A549 (cell line): ENCODE data around the gene PARD3B. TPM values are rescaled to one million over a fixed set of nuclear protein-coding genes. Genes with fewer than 3 reads are reported as not detected.

ENCODE experiments used
- ATAC-seq, 2 experiments: fragments of 200-7000 bp in 1 of 2; fragments of >200 bp in 1 of 2; cut with Nextera tagmentation in 1 of 2; cut with Tn5 transposase in 1 of 2; 3 replicates each; pipeline versions ENCODE4 v1.8.0 to v1.9.1; 2018 to 2020; ENCODE audit warnings: mild to moderate bottlenecking in 1 of 2, moderate library complexity in 1 of 2
- CTCF ChIA-PET: fragments of 300-600 bp; sonication (Branson Sonifier 250); formaldehyde crosslinking; extraction: SDS; loops from one replicate; lab custom pipeline; 2021; ENCODE audit warnings: antibody characterized with exemption, inconsistent platforms; lab: Yijun Ruan, JAX
- POLR2A ChIA-PET: fragments of 350-600 bp; formaldehyde crosslinking; extraction: SDS; loops from one replicate; lab custom pipeline; 2021; ENCODE audit warnings: antibody characterized with exemption, inconsistent platforms; lab: Yijun Ruan, JAX
- DNase-seq, 2 experiments: peaks; one replicate each; pipeline versions ENCODE4 v3.0.0 to v3.0.0-alpha.2; 2011 to 2016; ENCODE audit warnings: low read depth in 1 of 2, low spot score in 1 of 2
- FAIRE-seq: peaks from 2 replicates; lab custom pipeline; 2011; peaks lifted over from hg19 to GRCh38; lab: Jason Lieb, UNC
- H3K27ac ChIP-seq, 2 experiments: fragments of >200 bp; sonication (Bioruptor Twin); formaldehyde crosslinking; 3 replicates each; pipeline ENCODE4 v1.5.1; 2016 to 2017
- H3K4me1 ChIP-seq: fragments of >200 bp; sonication (Bioruptor Twin); formaldehyde crosslinking; 3 replicates; pipeline ENCODE4 v1.6.1; 2016
- H3K4me2 ChIP-seq: fragments of >200 bp; sonication (Bioruptor Twin); formaldehyde crosslinking; 3 replicates; pipeline ENCODE4 v1.6.1; 2016
- H3K4me3 ChIP-seq: fragments of >200 bp; sonication (Bioruptor Twin); formaldehyde crosslinking; 3 replicates; pipeline ENCODE4 v1.5.1; 2016
- H3K9me3 ChIP-seq: fragments of >200 bp; sonication (Bioruptor Twin); formaldehyde crosslinking; 3 replicates; pipeline ENCODE4 v1.6.1; 2016
- CHD4 ChIP-seq: fragments of 200-600 bp; sonication (generic); IDR thresholded peaks from 2 replicates; pipeline ENCODE4 v1.6.1; 2016; ENCODE audit warnings: antibody characterized with exemption, mild to moderate bottlenecking, borderline replicate concordance
- CTCF ChIP-seq: fragments of >200 bp; sonication (Bioruptor Twin); formaldehyde crosslinking; IDR thresholded peaks from 3 replicates; pipeline ENCODE4 v1.5.1; 2016
- E2F6 ChIP-seq: IDR thresholded peaks from 2 replicates; pipeline ENCODE4 v1.6.1; 2012; ENCODE audit warnings: low read depth, borderline replicate concordance
- EHF ChIP-seq: fragments of 250-450 bp; sonication (Bioruptor Pico); IDR thresholded peaks from 2 replicates; pipeline ENCODE4 v1.5.0; 2020; ENCODE audit warnings: mild to moderate bottlenecking
- HOXA7 ChIP-seq: fragments of 250-450 bp; sonication (Bioruptor Pico); IDR thresholded peaks from 2 replicates; pipeline ENCODE4 v1.5.0; 2020; ENCODE audit warnings: mild to moderate bottlenecking, moderate library complexity
- HOXB13 ChIP-seq: fragments of 250-450 bp; sonication (Bioruptor Pico); IDR thresholded peaks from 2 replicates; pipeline ENCODE4 v1.5.0; 2020; ENCODE audit warnings: low read depth, mild to moderate bottlenecking, moderate library complexity
- MAZ ChIP-seq: fragments of 150-350 bp; IDR thresholded peaks from 2 replicates; pipeline ENCODE4 v1.6.1; 2014; ENCODE audit warnings: antibody characterized with exemption, low read depth, low read length, borderline replicate concordance
- MYC ChIP-seq: IDR thresholded peaks from 2 replicates; pipeline ENCODE4 v1.6.1; 2012; ENCODE audit warnings: mild to moderate bottlenecking, inconsistent platforms, low read length, improper control_type of control experiment, borderline replicate concordance
- NPAS2 ChIP-seq: fragments of 250-450 bp; sonication (Bioruptor Pico); IDR thresholded peaks from 2 replicates; pipeline ENCODE4 v1.8.0; 2022; ENCODE audit warnings: mild to moderate bottlenecking, moderate library complexity, borderline replicate concordance
- NR3C1 ChIP-seq: fragments of >200 bp; sonication (Bioruptor Twin); formaldehyde crosslinking; IDR thresholded peaks from 3 replicates; pipeline ENCODE4 v1.6.1; 2017
- PBX3 ChIP-seq: IDR thresholded peaks from 2 replicates; pipeline ENCODE4 v1.6.1; 2012
- PHF8 ChIP-seq: fragments of 200-600 bp; sonication (generic); IDR thresholded peaks from 2 replicates; pipeline ENCODE4 v1.6.1; 2016; ENCODE audit warnings: low read depth, mild to moderate bottlenecking, antibody characterized with exemption, moderate library complexity, borderline replicate concordance
- RAD21 ChIP-seq, 2 experiments: fragments of >200 bp in 1 of 2; sonication (Bioruptor Twin) in 1 of 2; formaldehyde crosslinking in 1 of 2; IDR thresholded peaks in 1 of 2; conservative IDR thresholded peaks in 1 of 2; 2 replicates in 1 of 2; 3 replicates in 1 of 2; pipeline ENCODE4 v1.6.1; 2012 to 2018; ENCODE audit warnings: inconsistent platforms in 1 of 2
- RFX5 ChIP-seq: fragments of 450-650 bp; IDR thresholded peaks from 2 replicates; pipeline ENCODE4 v1.7.1; 2014; ENCODE audit warnings: antibody characterized with exemption, mild to moderate bottlenecking, moderate library complexity
- SREBF2 ChIP-seq: fragments of 450-650 bp; IDR thresholded peaks from 2 replicates; pipeline ENCODE4 v1.6.1; 2014; ENCODE audit warnings: mild to moderate bottlenecking, moderate library complexity
- ZC3H11A ChIP-seq: fragments of 450-650 bp; IDR thresholded peaks from 2 replicates; pipeline ENCODE4 v1.6.1; 2014; ENCODE audit warnings: antibody characterized with exemption, mild to moderate bottlenecking
- ZSCAN20 ChIP-seq: fragments of 250-450 bp; sonication (Bioruptor Pico); IDR thresholded peaks from 2 replicates; pipeline ENCODE4 v1.8.0; 2022; ENCODE audit warnings: mild to moderate bottlenecking, moderate library complexity
- polyA plus RNA-seq, 4 experiments: library from polyadenylated mRNA; depleted of rRNA in 3 of 4; stranded (reverse); fragments of >200 nt; fragmentation: RNase III in 1 of 4; extraction: RNeasy Plus Mini Kit Qiagen cat#74134 plus additional on column Dnase treatment in 1 of 4; gene quantifications; 2 replicates in 3 of 4; 3 replicates in 1 of 4; pipeline ENCODE4 v1.2.3, GENCODE V29; 2011 to 2017
- TF ChIP-seq, protein P1 (sequence below): fragments of >200 bp; sonication (Bioruptor Twin); formaldehyde crosslinking; IDR thresholded peaks from 3 replicates; pipeline ENCODE4 v1.6.1; 2016
- TF ChIP-seq, protein P2 (sequence below): IDR thresholded peaks from 2 replicates; pipeline ENCODE4 v1.6.1; 2012

The PARD3B gene
- polyA plus RNA-seq, 2 of the 4 experiments (the other 2 are of a cell fraction) = 1.2 to 2.4 TPM

DNA sequence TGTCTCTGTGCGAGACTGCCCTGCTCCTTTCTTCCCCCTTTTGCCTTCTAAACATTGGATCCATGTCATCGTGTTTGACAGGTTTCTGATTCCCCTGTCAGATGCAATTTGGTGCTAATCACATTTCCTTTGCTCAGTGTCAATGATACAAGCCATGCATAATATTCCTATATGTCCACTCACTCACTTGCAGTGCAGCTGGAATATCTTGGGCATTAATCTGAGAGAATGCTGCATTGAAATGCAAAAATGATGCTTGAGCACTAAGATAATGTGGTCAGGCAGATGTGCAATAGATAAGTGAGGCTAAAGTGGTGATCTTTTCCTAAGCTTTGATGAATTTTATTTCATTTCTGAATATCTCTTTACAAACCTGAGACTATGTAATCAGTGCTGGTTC, 375.5 kb downstream of the PARD3B start (continued):
- TF ChIP-seq CTCF = no peak
- TF ChIP-seq PHF8 = no peak
- no peak for TF ChIP-seq SREBF2
- no peak for TF ChIP-seq NPAS2 (CRISPR knock-in tag)
- no peak for TF ChIP-seq ZSCAN20 (CRISPR knock-in tag)
- TF ChIP-seq CHD4 = no peak

DNA sequence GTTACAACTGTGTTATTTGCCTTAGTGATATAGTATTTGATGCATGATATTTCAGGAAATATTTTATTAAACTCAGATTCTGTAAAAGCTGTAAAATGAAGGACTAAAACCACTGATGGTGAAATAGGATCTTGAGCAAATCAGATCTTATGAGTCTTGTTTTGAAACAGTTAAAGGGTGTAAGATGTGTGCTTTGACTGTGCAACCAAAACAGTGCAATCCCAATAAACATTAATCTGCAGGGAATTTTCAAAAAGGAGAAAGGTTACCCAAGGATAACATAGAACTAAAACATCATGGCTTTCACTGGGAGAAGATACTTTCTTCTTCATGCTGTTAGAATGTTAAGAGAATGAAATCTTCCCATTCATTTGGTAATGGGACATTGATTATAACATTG, 378.7 kb downstream of the PARD3B start:
- Histone ChIP-seq H3K4me2 (no peak overlapping the region), H3K4me1 (no peaks in the 10 kb centered on the region), H3K27ac (no peak overlapping the region), H3K9me3 (no peaks in the 10 kb centered on the region), H3K4me3 (no peak overlapping the region)
- ChIA-PET CTCF (no interaction called here), POLR2A (no interaction called here)
- DNase-seq (no peak), FAIRE-seq (no peak), ATAC-seq (no peak)
- TF ChIP-seq NR3C1 = no peak
- no peak for TF ChIP-seq EHF (CRISPR knock-in tag)
- TF ChIP-seq, protein P1, sequence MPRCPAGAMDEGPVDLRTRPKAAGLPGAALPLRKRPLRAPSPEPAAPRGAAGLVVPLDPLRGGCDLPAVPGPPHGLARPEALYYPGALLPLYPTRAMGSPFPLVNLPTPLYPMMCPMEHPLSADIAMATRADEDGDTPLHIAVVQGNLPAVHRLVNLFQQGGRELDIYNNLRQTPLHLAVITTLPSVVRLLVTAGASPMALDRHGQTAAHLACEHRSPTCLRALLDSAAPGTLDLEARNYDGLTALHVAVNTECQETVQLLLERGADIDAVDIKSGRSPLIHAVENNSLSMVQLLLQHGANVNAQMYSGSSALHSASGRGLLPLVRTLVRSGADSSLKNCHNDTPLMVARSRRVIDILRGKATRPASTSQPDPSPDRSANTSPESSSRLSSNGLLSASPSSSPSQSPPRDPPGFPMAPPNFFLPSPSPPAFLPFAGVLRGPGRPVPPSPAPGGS = no peak
- TF ChIP-seq RAD21 (conservative IDR thresholded peaks at IDR 0.05 in 1 of 2, IDR thresholded peaks at IDR 0.05 in 1 of 2) = no peak
- no peak for TF ChIP-seq RFX5
- no peak for TF ChIP-seq HOXB13 (CRISPR knock-in tag)
- TF ChIP-seq PBX3 = no peak
- TF ChIP-seq MYC = no peak
- TF ChIP-seq, protein P2, sequence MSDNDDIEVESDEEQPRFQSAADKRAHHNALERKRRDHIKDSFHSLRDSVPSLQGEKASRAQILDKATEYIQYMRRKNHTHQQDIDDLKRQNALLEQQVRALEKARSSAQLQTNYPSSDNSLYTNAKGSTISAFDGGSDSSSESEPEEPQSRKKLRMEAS = no peak

DNA sequence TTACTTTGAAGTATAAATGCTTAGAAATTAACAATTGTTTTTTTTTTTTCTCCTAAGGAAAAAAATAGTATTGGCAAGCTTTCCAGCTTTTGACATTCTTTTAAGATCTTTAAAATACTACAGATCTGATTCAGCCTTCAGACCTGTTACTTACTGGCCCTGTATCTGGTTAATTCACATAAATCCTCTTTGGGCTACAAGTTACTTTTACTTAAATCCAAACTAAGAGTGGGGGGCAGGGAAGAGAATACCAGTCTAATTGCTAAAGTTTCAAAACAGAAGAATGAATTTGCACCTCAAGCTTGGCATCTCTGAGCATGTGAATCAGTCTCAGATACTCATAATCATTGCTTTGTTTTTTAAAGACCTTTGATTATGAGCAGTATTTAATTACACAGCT, 386.3 kb downstream of the PARD3B start:
- H3K4me2 ChIP-seq = no peak overlapping the region
- ChIA-PET CTCF (no interaction called here), POLR2A (no interaction called here)
- no peak for ATAC-seq
- no peaks in the 10 kb centered on the region for H3K9me3 ChIP-seq
- no peak for DNase-seq
- H3K27ac ChIP-seq = no peak overlapping the region
- no peak for FAIRE-seq
- no peak overlapping the region for H3K4me3 ChIP-seq
- TF ChIP-seq HOXA7 (no peak), MYC (no peak), CTCF (no peak), ZC3H11A (no peak), MAZ (no peak), E2F6 (no peak)
- no peaks in the 10 kb centered on the region for H3K4me1 ChIP-seq
